ENCODE results near the gene PTTG1IP.

PTTG1IP gene

GRCh38 chr21:44893278-44893556, 19.7 kb upstream of the PTTG1IP start:
- H3K9me3 ChIP-seq (ENCODE audit: control insufficient read depth in 2 of 2, low read length in 2 of 2), result no peaks in the 10 kb centered on the region
- no peak overlapping the region for H3K4me3 ChIP-seq (ENCODE audit: low read length in 2 of 2)
- H3K4me1 ChIP-seq (ENCODE audit: control insufficient read depth, insufficient read depth, low read length), result no peaks in the 10 kb centered on the region
- peaks cover 0 to 12% of the 10 kb centered on the region in 2 donors for H3K27me3 ChIP-seq (ENCODE audit: control insufficient read depth in 1 of 2, insufficient read depth in 2 of 2, low read length in 2 of 2)
- no peak overlapping the region for H3K9ac ChIP-seq (ENCODE audit: low read length in 2 of 2)
- no peaks in the 10 kb centered on the region for H3K36me3 ChIP-seq (ENCODE audit: control insufficient read depth in 2 of 2, insufficient read depth in 2 of 2, low read length in 2 of 2)
- no peak overlapping the region for H3K27ac ChIP-seq (ENCODE audit: low read length)

- Histone ChIP-seq H3K27ac (ENCODE audit: low read length) (no peak overlapping the region), H3K27me3 (ENCODE audit: control insufficient read depth in 1 of 2, insufficient read depth in 2 of 2, low read length in 2 of 2) (peaks cover 0 to 12% of the 10 kb centered on the region in 2 donors), H3K4me3 (ENCODE audit: low read length in 2 of 2) (no peak overlapping the region), H3K9ac (ENCODE audit: low read length in 2 of 2) (no peak overlapping the region), H3K4me1 (ENCODE audit: control insufficient read depth, insufficient read depth, low read length) (no peaks in the 10 kb centered on the region), H3K9me3 (ENCODE audit: control insufficient read depth in 2 of 2, low read length in 2 of 2) (no peaks in the 10 kb centered on the region), H3K36me3 (ENCODE audit: control insufficient read depth in 2 of 2, insufficient read depth in 2 of 2, low read length in 2 of 2) (no peaks in the 10 kb centered on the region)
Measured at GRCh38 chr21:44892536-44893277, 19.2 kb upstream of the PTTG1IP start.

GRCh38 chr21:44892095-44892494, 18.6 kb upstream of the PTTG1IP start:
- Histone ChIP-seq H3K27me3 (ENCODE audit: control insufficient read depth in 1 of 2, insufficient read depth in 2 of 2, low read length in 2 of 2) (peaks cover 0 to 12% of the 10 kb centered on the region in 2 donors), H3K4me3 (ENCODE audit: low read length in 2 of 2) (no peak overlapping the region), H3K9me3 (ENCODE audit: control insufficient read depth in 2 of 2, low read length in 2 of 2) (no peaks in the 10 kb centered on the region), H3K4me1 (ENCODE audit: control insufficient read depth, insufficient read depth, low read length) (no peaks in the 10 kb centered on the region), H3K27ac (ENCODE audit: low read length) (no peak overlapping the region), H3K36me3 (ENCODE audit: control insufficient read depth in 2 of 2, insufficient read depth in 2 of 2, low read length in 2 of 2) (no peaks in the 10 kb centered on the region), H3K9ac (ENCODE audit: low read length in 2 of 2) (no peak overlapping the region)

DNA sequence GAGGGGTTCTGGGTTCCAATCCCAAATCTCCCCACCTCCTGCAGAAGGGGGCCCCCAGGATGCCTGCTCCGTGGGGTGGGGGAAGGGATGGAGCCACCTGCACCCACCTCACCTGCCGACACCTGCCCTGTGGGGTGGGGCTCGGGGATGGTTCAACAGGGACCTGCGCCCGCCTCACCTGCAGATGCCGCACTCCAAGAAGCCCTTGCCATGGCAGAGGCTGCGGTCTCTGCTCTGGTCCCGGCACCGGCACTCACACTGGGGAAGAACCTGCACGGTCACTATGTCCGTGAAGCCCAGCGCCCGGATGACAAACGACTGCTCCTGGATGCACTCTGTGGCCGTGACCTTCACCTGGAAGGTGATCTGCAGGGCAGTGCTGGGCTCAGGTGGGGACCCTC, 18.1 kb upstream of the PTTG1IP start:
- no peak overlapping the region for H3K27ac ChIP-seq (ENCODE audit: low read length)
- no peaks in the 10 kb centered on the region for H3K36me3 ChIP-seq (ENCODE audit: control insufficient read depth in 2 of 2, insufficient read depth in 2 of 2, low read length in 2 of 2)
- H3K4me1 ChIP-seq (ENCODE audit: control insufficient read depth, insufficient read depth, low read length), result no peaks in the 10 kb centered on the region
- peaks cover 0 to 12% of the 10 kb centered on the region in 2 donors for H3K27me3 ChIP-seq (ENCODE audit: control insufficient read depth in 1 of 2, insufficient read depth in 2 of 2, low read length in 2 of 2)
- no peaks in the 10 kb centered on the region for H3K9me3 ChIP-seq (ENCODE audit: control insufficient read depth in 2 of 2, low read length in 2 of 2)
- no peak overlapping the region for H3K4me3 ChIP-seq (ENCODE audit: low read length in 2 of 2)
- H3K9ac ChIP-seq (ENCODE audit: low read length in 2 of 2), result no peak overlapping the region

GRCh38 chr21:44890961-44891541, 17.6 kb upstream of the PTTG1IP start:
- H3K4me1 ChIP-seq (ENCODE audit: control insufficient read depth, insufficient read depth, low read length), result no peaks in the 10 kb centered on the region
- H3K27ac ChIP-seq (ENCODE audit: low read length), result no peak overlapping the region
- no peak overlapping the region for H3K9ac ChIP-seq (ENCODE audit: low read length in 2 of 2)
- H3K9me3 ChIP-seq (ENCODE audit: control insufficient read depth in 2 of 2, low read length in 2 of 2), result no peaks in the 10 kb centered on the region
- H3K4me3 ChIP-seq (ENCODE audit: low read length in 2 of 2), result no peak overlapping the region
- peaks cover 0 to 12% of the 10 kb centered on the region in 2 donors for H3K27me3 ChIP-seq (ENCODE audit: control insufficient read depth in 1 of 2, insufficient read depth in 2 of 2, low read length in 2 of 2)
- H3K36me3 ChIP-seq (ENCODE audit: control insufficient read depth in 2 of 2, insufficient read depth in 2 of 2, low read length in 2 of 2), result no peaks in the 10 kb centered on the region

GRCh38 chr21:44890338-44890931, 16.9 kb upstream of the PTTG1IP start:
- Histone ChIP-seq H3K36me3 (ENCODE audit: control insufficient read depth in 2 of 2, insufficient read depth in 2 of 2, low read length in 2 of 2) (no peaks in the 10 kb centered on the region), H3K27ac (ENCODE audit: low read length) (no peak overlapping the region)

DNA sequence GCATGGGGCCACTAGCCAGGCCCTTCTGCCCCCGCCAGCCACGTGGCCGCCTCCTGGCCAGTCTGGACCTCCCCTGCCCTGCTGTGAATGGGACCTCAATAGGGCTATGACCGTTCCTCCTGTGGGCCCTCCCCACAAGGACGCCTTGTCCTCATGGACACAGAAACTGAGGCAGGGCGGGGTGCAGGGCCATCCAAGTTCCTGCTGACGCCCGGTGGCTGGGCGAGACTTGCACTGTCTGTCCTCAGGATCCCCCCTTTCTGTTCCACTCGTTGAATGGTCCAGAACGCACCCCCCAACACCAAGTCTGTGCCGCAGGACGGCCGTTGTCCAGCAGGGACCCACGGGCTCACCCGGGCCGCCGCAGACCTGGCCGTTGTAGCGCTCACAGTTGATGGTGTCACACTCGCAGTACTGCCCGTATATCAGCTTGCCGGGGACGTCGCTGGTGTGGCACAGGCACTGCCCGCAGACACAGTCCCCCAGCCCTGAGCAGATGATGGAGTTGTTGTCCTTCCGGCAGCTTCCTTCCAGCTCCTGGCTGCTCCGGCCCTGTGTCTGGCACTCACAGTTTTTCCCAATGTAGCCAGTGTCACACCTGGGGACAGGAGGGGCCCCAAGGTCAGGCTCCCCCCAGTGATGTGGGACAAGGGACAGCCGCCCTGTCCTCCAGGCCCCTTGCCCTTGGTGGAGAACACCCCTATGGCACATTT, 16.3 kb upstream of the PTTG1IP start:
- H3K27ac ChIP-seq (ENCODE audit: low read length), result no peak overlapping the region
- H3K4me1 ChIP-seq (ENCODE audit: control insufficient read depth, insufficient read depth, low read length), result no peaks in the 10 kb centered on the region
- H3K4me3 ChIP-seq (ENCODE audit: low read length in 2 of 2), result no peak overlapping the region
- H3K9ac ChIP-seq (ENCODE audit: low read length in 2 of 2), result no peak overlapping the region
- no peaks in the 10 kb centered on the region for H3K36me3 ChIP-seq (ENCODE audit: control insufficient read depth in 2 of 2, insufficient read depth in 2 of 2, low read length in 2 of 2)
- H3K27me3 ChIP-seq (ENCODE audit: control insufficient read depth in 1 of 2, insufficient read depth in 2 of 2, low read length in 2 of 2), result peaks cover 0 to 12% of the 10 kb centered on the region in 2 donors
- no peaks in the 10 kb centered on the region for H3K9me3 ChIP-seq (ENCODE audit: control insufficient read depth in 2 of 2, low read length in 2 of 2)

More at GRCh38 chr21:44890338-44890931, 16.9 kb upstream of the PTTG1IP start:
- Histone ChIP-seq H3K9ac (ENCODE audit: low read length in 2 of 2) (no peak overlapping the region), H3K27me3 (ENCODE audit: control insufficient read depth in 1 of 2, insufficient read depth in 2 of 2, low read length in 2 of 2) (peaks cover 0 to 12% of the 10 kb centered on the region in 2 donors), H3K4me1 (ENCODE audit: control insufficient read depth, insufficient read depth, low read length) (no peaks in the 10 kb centered on the region), H3K9me3 (ENCODE audit: control insufficient read depth in 2 of 2, low read length in 2 of 2) (no peaks in the 10 kb centered on the region), H3K4me3 (ENCODE audit: low read length in 2 of 2) (no peak overlapping the region)

- Histone ChIP-seq H3K9me3 (ENCODE audit: control insufficient read depth in 2 of 2, low read length in 2 of 2) (no peaks in the 10 kb centered on the region), H3K36me3 (ENCODE audit: control insufficient read depth in 2 of 2, insufficient read depth in 2 of 2, low read length in 2 of 2) (no peaks in the 10 kb centered on the region), H3K4me3 (ENCODE audit: low read length in 2 of 2) (no peak overlapping the region), H3K27me3 (ENCODE audit: control insufficient read depth in 1 of 2, insufficient read depth in 2 of 2, low read length in 2 of 2) (peaks cover 0 to 12% of the 10 kb centered on the region in 2 donors), H3K27ac (ENCODE audit: low read length) (no peak overlapping the region), H3K9ac (ENCODE audit: low read length in 2 of 2) (no peak overlapping the region), H3K4me1 (ENCODE audit: control insufficient read depth, insufficient read depth, low read length) (no peaks in the 10 kb centered on the region)
Measured at GRCh38 chr21:44888581-44889550, 15.4 kb upstream of the PTTG1IP start.

- no peaks in the 10 kb centered on the region for H3K36me3 ChIP-seq (ENCODE audit: control insufficient read depth in 2 of 2, insufficient read depth in 2 of 2, low read length in 2 of 2)
- H3K9me3 ChIP-seq (ENCODE audit: control insufficient read depth in 2 of 2, low read length in 2 of 2), result no peaks in the 10 kb centered on the region
- no peaks in the 10 kb centered on the region for H3K4me1 ChIP-seq (ENCODE audit: control insufficient read depth, insufficient read depth, low read length)
- H3K27me3 ChIP-seq (ENCODE audit: control insufficient read depth in 1 of 2, insufficient read depth in 2 of 2, low read length in 2 of 2), result peaks cover 0 to 10% of the 10 kb centered on the region in 2 donors
- no peak overlapping the region for H3K4me3 ChIP-seq (ENCODE audit: low read length in 2 of 2)
- H3K27ac ChIP-seq (ENCODE audit: low read length), result no peak overlapping the region
- H3K9ac ChIP-seq (ENCODE audit: low read length in 2 of 2), result no peak overlapping the region
Measured at GRCh38 chr21:44887807-44888580, 14.5 kb upstream of the PTTG1IP start.
